ENCODE data around the gene CPSF3. TPM values are rescaled to one million over a fixed set of nuclear protein-coding genes. Genes with fewer than 3 reads are reported as not detected.

The CPSF3 gene
- total RNA-seq, 4 donors from 2014 or later, result 17.6 to 173 (median 22.2) TPM

DNA sequence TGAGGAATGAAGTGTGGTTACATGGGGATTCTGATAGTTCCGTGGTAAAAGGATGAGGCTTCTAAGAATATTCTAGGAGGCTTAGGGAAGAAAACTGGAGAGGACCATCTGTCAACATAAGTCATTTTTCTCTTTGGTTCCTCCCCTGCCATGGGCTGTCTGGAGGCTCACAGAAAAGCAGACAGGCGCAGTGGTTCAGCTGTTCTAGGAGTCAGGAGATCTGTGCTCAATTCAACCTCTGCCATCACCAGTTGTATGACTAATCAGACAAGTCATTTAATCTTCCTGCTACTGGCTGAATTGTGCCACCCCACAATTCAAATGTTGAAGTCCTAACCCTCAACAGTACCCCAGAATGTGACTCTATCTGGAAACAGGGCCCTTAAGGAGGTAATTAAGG lies 95.8 kb downstream of the CPSF3 start:
- 92 to 100% methylated on average over 1 to 2 of the region's 2 CpGs for WGBS, 2 donors (ENCODE audit: low coverage in 1 of 2)
- H3K36me3 ChIP-seq, result peaks cover 0 to 41% (median 16%) of the 10 kb centered on the region in 4 donors
- H3K27me3 ChIP-seq, result no peaks in the 10 kb centered on the region
- H3K4me1 ChIP-seq, result no peaks in the 10 kb centered on the region
- no peak overlapping the region for H3K27ac ChIP-seq
- intact Hi-C loops (cut with DNase I; ENCODE audit: low total_unique reads), result no loop called here
- in situ Hi-C loops (cut with MboI; ENCODE audit: low pct_ligation_motif_present in 1 of 4, low pct_unique_long_range_greater_than_20kb in 1 of 4, low sequenced_read_pairs in 3 of 4), result no loop called here
- H3K4me3 ChIP-seq, result no peak overlapping the region
- TF ChIP-seq POLR2A (IDR thresholded peaks at IDR 0.05) (no peak), POLR2AphosphoS5 (IDR thresholded peaks at IDR 0.05) (no peak), EP300 (IDR thresholded peaks at IDR 0.05; ENCODE audit: low read depth) (no peak)
- TF ChIP-seq, protein P1, sequence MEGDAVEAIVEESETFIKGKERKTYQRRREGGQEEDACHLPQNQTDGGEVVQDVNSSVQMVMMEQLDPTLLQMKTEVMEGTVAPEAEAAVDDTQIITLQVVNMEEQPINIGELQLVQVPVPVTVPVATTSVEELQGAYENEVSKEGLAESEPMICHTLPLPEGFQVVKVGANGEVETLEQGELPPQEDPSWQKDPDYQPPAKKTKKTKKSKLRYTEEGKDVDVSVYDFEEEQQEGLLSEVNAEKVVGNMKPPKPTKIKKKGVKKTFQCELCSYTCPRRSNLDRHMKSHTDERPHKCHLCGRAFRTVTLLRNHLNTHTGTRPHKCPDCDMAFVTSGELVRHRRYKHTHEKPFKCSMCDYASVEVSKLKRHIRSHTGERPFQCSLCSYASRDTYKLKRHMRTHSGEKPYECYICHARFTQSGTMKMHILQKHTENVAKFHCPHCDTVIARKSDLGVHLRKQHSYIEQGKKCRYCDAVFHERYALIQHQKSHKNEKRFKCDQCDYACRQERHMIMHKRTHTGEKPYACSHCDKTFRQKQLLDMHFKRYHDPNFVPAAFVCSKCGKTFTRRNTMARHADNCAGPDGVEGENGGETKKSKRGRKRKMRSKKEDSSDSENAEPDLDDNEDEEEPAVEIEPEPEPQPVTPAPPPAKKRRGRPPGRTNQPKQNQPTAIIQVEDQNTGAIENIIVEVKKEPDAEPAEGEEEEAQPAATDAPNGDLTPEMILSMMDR (IDR thresholded peaks at IDR 0.05), result no peak
- no peaks in the 10 kb centered on the region for H3K9me3 ChIP-seq
- DNase-seq, result no peak

Other genes starting within 250 kb of the CPSF3 start
- gene ASAP2, start 216.8 kb upstream of the CPSF3 start, total RNA-seq, result 10 to 100 TPM; 33.2 to 62.1 (median 54.5) TPM
- 10 to 100 TPM; 10.7 to 27.7 (median 21.7) TPM for gene ITGB1BP1, start 126 bp upstream of the CPSF3 start, total RNA-seq
- gene IAH1, start 50.9 kb downstream of the CPSF3 start, total RNA-seq, result 10 to 100 TPM; 19.1 to 50.1 (median 40.1) TPM
- 10 to 100 TPM; 11.2 to 36.4 (median 17.0) TPM for gene ADAM17, start 132.2 kb downstream of the CPSF3 start, total RNA-seq
- gene YWHAQ, start 207.3 kb downstream of the CPSF3 start, total RNA-seq, result 100 to 1,000 TPM in 3 of 4 donors, 10 to 100 TPM in 1; 84.0 to 189 (median 145) TPM

Data from transverse colon (tissue), 4 donors.